SK-N-SH (cell line): ENCODE measurements around the gene CASKIN2.

ENCODE experiments used
- ELF1 ChIP-seq: IDR thresholded peaks from 2 replicates; pipeline ENCODE4 v1.4.0; 2012
- POLR2AphosphoS5 ChIP-seq: IDR thresholded peaks from 2 replicates; pipeline ENCODE4 v1.6.1; 2012; ENCODE audit warnings: low read depth, low read length

GRCh38 chr17:75518201-75518600, 2.9 kb upstream of the CASKIN2 start:
- TF ChIP-seq POLR2AphosphoS5 (no peak), ELF1 (no peak)
